ENCODE measurements around the gene IFNL2. TPM values are rescaled to one million over a fixed set of nuclear protein-coding genes. Genes with fewer than 3 reads are reported as not detected.
"Not testable (repeated sequence)": the region's sequence is repeated elsewhere in the genome, so short reads cannot be mapped to it uniquely, and the experiment has no call there.

IFNL2 gene
- total and polyA plus RNA-seq, 8 donors = not detected

DNA sequence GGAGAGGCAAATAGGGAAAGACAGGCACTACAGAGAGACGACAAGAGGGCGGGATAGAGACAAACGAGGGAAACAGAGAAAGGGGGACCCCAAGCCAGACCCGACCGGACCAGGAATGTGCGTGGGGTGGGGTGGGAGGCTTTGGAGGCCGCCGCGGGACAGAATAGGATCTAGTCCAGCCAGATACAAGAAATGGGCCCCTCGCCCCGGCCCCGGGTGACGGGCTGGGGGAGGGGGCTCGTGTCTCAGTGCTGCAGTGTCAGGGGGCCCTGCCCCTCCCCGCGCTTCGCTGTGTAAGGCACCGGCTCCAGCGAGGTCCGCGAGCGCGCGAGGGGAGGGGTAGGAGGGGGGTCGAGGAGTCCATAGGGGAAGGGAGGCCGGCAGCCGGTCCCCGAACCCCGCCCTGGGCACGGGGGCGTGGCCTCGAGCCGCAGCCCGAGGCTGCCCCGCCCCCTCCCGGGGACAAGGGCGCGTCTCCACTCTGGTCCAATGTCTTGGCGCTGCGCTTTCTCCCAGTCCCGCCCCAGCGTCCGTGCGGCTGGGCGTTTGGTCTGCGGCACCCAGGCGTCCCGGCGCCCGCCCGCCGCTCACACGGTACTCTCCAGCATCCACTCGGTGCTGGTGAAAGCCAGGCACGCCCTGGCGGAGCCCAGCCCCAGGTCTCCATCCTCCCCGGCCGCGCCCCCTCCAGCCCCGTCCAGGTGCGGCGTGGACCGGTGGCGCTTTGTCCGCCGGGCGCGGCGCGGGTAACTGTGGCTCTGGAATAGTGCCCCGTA is 39.0 kb downstream of the IFNL2 start:
- Histone ChIP-seq H3K27ac (no peak overlapping the region), H3K4me1 (no peaks in the 10 kb centered on the region), H3K27me3 (peaks cover 19 to 31% of the 10 kb centered on the region in 2 donors), H3K4me3 (peak overlapping the region; percentile 13 to 22), H3K9me3 (no peaks in the 10 kb centered on the region), H3K36me3 (peaks cover 0 to 18% of the 10 kb centered on the region in 2 donors)
- TF ChIP-seq, protein P1, sequence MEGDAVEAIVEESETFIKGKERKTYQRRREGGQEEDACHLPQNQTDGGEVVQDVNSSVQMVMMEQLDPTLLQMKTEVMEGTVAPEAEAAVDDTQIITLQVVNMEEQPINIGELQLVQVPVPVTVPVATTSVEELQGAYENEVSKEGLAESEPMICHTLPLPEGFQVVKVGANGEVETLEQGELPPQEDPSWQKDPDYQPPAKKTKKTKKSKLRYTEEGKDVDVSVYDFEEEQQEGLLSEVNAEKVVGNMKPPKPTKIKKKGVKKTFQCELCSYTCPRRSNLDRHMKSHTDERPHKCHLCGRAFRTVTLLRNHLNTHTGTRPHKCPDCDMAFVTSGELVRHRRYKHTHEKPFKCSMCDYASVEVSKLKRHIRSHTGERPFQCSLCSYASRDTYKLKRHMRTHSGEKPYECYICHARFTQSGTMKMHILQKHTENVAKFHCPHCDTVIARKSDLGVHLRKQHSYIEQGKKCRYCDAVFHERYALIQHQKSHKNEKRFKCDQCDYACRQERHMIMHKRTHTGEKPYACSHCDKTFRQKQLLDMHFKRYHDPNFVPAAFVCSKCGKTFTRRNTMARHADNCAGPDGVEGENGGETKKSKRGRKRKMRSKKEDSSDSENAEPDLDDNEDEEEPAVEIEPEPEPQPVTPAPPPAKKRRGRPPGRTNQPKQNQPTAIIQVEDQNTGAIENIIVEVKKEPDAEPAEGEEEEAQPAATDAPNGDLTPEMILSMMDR (IDR thresholded peaks at IDR 0.05) = no peak
- ATAC-seq (peak; percentile 96), DNase-seq (peak in 2 of 4 donors; percentile 60 to 83)
- intact Hi-C loops (cut with DNase I) = no loop called here

DNA sequence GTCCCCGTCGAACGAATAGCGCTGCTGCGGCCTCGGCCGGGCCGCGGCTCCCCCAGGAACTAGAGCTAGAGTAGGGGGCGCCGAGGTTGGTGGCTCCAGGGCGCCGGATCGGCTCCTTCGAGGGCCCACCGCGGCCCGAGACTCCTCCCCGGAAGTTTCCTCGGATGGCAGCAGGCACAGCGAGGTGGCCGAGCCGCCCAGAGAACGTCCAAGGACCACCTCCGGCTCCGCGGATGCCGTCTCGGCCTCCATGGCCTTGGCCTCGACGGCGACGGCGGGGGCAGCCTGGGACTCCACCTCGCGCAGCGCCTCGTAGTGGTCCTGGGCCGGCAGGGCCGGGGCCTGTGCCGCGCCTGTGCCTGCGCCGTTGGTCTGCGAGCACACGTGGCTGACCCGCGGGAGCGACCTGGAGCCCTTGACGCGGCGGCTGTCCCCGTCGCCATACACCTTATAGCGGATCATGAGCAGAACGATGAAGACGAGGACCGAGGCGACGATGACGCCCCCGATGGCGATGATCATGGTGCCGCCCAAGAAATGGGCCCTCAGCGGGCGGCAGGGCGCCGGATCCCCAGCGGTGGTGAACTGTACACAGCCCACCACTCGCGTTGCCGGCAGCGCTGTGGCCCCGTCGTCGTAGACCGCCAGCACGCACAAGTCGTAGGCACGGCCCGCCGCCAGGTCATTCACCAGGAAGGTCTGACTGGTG is 39.8 kb downstream of the IFNL2 start:
- H3K4me1 ChIP-seq = no peaks in the 10 kb centered on the region
- peaks cover 19 to 31% of the 10 kb centered on the region in 2 donors for H3K27me3 ChIP-seq
- ATAC-seq (peak; percentile 21), DNase-seq (peak in 1 of 4 donors; percentile 79)
- TF ChIP-seq, protein P1 (IDR thresholded peaks at IDR 0.05) = no peak
- peaks cover 0 to 25% of the 10 kb centered on the region in 2 donors for H3K36me3 ChIP-seq
- H3K9me3 ChIP-seq = no peaks in the 10 kb centered on the region
- no peak overlapping the region for H3K27ac ChIP-seq
- peak overlapping the region; percentile 13 to 22 for H3K4me3 ChIP-seq
- intact Hi-C loops (cut with DNase I) = no loop called here

DNA sequence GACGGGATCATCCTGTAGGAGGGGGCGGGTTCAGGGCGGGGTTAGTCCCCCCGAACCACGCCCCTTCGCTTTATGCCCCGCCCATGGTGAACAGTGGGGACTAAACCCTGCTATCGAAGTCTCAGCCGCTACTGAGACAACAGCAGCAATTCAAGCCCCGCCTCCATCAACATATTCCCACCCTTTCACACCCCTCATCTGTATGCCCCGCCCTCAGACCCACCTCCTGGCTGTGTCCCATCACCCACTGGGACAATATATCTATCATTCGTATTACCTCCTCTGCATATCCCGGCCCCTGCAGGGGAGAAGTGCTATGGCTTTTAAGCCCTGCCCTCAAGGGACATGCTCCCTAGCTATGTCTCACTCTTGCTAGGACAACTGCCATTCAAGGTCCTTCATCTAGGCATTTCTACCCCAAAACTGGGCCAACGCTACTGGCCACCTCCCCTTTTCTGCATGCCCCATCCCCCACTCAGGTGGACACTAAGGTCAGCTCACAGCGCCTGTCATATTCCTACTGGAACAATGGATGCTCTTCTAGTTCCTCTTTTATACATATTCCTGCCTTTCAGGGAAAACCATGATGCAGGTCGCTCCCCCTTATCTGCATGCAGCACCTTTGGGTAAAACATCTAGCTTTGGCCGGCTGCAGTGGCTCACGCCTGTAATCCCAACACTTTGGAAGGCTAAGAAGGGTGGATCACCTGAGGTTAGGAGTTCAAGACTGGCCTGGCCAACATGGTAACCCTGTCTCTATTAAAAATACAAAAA is 40.5 kb downstream of the IFNL2 start:
- ATAC-seq (no peak), DNase-seq (peak in 1 of 4 donors; percentile 9)
- no peaks in the 10 kb centered on the region for H3K4me1 ChIP-seq
- H3K4me3 ChIP-seq = no peak overlapping the region
- H3K9me3 ChIP-seq = no peaks in the 10 kb centered on the region
- H3K27ac ChIP-seq = no peak overlapping the region
- H3K27me3 ChIP-seq = peaks cover 19 to 31% of the 10 kb centered on the region in 2 donors
- H3K36me3 ChIP-seq = peaks cover 0 to 33% of the 10 kb centered on the region in 2 donors
- intact Hi-C loops (cut with DNase I) = no loop called here
- TF ChIP-seq, protein P1 (IDR thresholded peaks at IDR 0.05) = no peak

DNA sequence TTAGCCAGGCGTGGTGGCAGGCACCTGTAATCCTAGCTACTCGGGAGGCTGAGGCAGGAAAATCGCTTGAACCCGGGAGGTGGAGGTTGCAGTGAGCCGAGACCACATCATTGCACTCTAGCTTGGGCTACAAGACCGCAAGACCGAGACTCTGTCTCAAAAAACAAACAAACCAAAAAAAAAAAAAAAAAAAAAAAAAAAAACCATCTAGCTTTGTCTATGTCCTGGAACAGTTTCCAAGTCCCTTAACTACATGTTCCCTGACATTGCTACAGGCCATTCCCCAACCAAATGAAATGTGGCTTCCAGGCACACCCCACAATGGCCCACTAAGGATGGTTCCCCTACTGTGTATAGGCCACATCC is 41.1 kb downstream of the IFNL2 start:
- ATAC-seq; H3K4me1 ChIP-seq; H3K4me3 ChIP-seq; intact Hi-C loops (cut with DNase I); H3K9me3 ChIP-seq; H3K27ac ChIP-seq; DNase-seq: not testable (repeated sequence)
- Histone ChIP-seq H3K36me3 (peaks cover 0 to 39% of the 10 kb centered on the region in 2 donors), H3K27me3 (peaks cover 19 to 31% of the 10 kb centered on the region in 2 donors)

DNA sequence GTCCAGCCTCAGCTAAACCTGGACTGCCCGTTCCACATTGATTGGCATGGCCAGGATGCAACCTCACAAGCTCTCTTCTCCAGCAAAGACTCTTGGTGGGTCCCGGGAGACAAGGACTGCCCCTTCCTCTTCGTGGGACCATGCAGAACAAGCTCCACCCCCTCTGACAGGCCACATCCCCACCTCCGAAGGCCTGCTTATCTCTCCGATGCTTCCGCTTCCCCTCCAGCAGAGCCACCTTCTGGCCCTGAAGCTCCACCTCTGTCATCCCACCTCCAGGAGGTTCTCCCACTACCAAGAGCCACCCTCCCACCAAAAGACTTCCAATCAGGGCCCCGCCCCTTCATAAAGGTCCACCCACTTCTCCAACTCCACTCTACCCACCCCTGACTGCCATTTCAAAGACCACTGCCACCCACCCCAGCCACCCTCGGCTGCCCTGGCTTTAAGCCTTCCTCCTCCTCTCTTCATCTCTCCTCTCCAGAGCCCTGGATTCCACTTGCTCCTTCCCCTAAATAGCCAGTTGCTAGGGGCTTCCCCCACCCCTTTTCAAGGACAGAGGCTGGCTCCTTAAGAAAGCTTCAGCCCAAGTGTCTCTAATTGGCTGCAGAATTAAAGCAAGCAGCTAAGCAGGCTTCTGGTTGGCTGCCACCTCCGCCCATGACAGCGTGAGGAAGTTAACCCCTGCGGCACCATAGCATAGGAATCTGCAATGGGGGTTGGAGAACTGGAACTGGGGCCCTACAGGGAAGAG is 42.5 kb downstream of the IFNL2 start:
- Histone ChIP-seq H3K4me3 (no peak overlapping the region), H3K27me3 (peaks cover 19 to 20% of the 10 kb centered on the region in 2 donors), H3K4me1 (no peaks in the 10 kb centered on the region), H3K36me3 (peaks cover 0 to 51% of the 10 kb centered on the region in 2 donors), H3K9me3 (no peaks in the 10 kb centered on the region), H3K27ac (no peak overlapping the region)
- DNase-seq (peak in 1 of 4 donors; percentile 17), ATAC-seq (no peak)
- intact Hi-C loops (cut with DNase I) = no loop called here
- TF ChIP-seq, protein P1 (IDR thresholded peaks at IDR 0.05) = no peak
